GM06990 (cell line): ENCODE results near the gene RYR2.
"Not testable (repeated sequence)": the region's sequence is repeated elsewhere in the genome, so short reads cannot be mapped to it uniquely, and the experiment has no call there.

Source experiments
- DNase-seq: peaks from one replicate; pipeline ENCODE4 v3.0.0-alpha.2; 2011; ENCODE audit not compliant: insufficient read length; ENCODE audit errors: extremely low read depth
- H3K27me3 ChIP-seq: replicated peaks from 2 replicates; pipeline ENCODE4 v1.6.0; 2011; ENCODE audit warnings: low read length; ENCODE audit not compliant: control insufficient read depth, insufficient read depth
- H3K36me3 ChIP-seq: 2 replicates; pipeline ENCODE4 v1.5.1; 2011; ENCODE audit warnings: low read length; ENCODE audit not compliant: control insufficient read depth, insufficient read depth
- H3K4me3 ChIP-seq: replicated peaks from 2 replicates; pipeline ENCODE4 v1.5.1; 2011; ENCODE audit warnings: low read depth, mild to moderate bottlenecking, control low read depth, low read length
- CTCF ChIP-seq: IDR thresholded peaks from 2 replicates; pipeline ENCODE4 v1.5.1; 2011; ENCODE audit warnings: low read length, control low read depth, mild to moderate bottlenecking, inconsistent platforms; ENCODE audit not compliant: insufficient read depth, poor library complexity, severe bottlenecking

Gene RYR2

GRCh38 chr1:237146241-237146640 is 104.3 kb downstream of the RYR2 start:
- no peak for DNase-seq
- no peaks in the 10 kb centered on the region for H3K36me3 ChIP-seq
- no peaks in the 10 kb centered on the region for H3K27me3 ChIP-seq
- H3K4me3 ChIP-seq: no peak overlapping the region
- no peak for TF ChIP-seq CTCF

DNA sequence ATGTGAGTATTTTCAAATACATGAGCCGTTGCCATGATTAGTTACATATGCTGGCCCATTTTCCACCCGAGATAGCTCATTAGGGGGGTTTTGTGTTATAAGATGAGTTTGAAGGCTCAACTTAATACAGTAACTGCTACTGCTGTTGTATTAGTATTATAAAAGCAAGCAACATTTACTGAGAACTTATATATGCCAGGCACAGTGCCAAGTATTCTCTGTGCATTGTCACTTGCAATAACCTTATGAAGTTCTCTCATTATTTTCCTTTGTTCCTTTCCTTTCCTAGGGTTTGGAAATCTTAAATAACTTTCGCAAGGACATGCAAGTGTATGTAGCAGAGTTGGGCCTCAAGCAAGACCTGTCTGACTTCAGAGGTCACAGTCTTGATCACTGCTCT is 107.9 kb downstream of the RYR2 start:
- Histone ChIP-seq H3K27me3 (no peaks in the 10 kb centered on the region), H3K4me3 (no peak overlapping the region), H3K36me3 (no peaks in the 10 kb centered on the region)
- DNase-seq: no peak
- no peak for TF ChIP-seq CTCF

DNA sequence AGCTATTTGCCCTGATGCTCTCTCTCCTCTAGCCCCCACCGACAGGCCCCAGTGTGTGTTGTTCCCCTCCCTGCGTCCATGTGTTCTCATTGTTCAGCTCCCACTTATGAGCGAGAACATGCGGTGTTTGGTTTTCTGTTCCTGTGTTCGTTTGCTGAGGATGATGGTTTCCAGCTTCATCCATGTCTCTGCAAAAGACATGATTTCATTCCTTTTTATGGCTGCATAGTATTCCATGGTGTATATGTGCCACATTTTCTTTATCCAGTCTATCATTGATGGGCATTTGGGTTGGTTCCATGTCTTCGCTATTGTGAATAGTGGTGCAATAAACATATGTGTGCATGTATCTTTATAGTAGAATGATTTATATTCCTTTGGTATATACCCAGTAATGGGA is 110.0 kb downstream of the RYR2 start:
- H3K27me3 ChIP-seq: not testable (repeated sequence)

DNA sequence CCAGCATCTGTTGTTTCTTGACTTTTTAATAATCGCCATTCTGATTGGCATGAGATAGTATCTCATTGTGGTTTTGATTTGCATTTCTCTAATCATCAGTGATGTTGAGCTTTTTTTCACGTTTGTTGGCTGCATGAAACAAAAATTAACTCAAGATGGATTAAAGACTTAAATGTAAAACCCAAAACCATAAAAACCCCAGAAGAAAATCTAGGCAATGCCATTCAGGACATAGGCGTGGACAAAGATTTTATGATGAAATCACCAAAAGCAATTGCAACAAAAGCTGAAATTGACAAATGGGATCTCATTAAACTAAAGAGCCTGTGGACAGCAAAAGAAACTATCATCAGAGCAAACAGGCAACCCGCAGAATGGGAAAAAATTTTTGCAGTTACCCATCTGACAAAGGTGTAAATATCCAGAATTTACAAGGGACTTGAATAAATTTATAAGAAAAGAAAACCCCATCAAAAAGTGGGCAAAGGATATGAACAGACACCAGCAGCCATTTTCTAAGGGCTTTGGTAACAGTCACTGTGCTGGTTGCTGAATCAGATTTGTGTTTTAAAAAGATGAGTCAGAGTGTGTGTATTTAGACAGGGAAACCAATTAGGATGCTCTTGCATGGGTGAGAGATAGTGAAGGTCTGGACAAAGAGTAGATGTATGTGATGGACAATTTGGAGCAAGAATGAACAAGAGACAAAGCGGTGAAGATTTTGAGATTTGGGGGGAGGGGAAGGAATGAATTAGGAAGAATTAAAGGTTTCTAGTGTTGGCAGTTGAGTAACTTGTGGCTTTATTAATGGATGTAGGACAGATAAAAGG is 110.7 kb downstream of the RYR2 start:
- DNase-seq: no peak

More for the DNA sequence above, 110.0 kb downstream of the RYR2 start:
- DNase-seq, H3K36me3 ChIP-seq, H3K4me3 ChIP-seq: not testable (repeated sequence)

GRCh38 chr1:237154157-237154556 is 112.2 kb downstream of the RYR2 start:
- Histone ChIP-seq H3K36me3 (no peaks in the 10 kb centered on the region), H3K4me3 (no peak overlapping the region), H3K27me3 (no peaks in the 10 kb centered on the region)
- TF ChIP-seq CTCF: no peak
- no peak for DNase-seq

More for the DNA sequence above, 110.7 kb downstream of the RYR2 start:
- Histone ChIP-seq H3K36me3 (no peaks in the 10 kb centered on the region), H3K4me3 (no peak overlapping the region), H3K27me3 (no peaks in the 10 kb centered on the region)
- TF ChIP-seq CTCF: no peak

DNA sequence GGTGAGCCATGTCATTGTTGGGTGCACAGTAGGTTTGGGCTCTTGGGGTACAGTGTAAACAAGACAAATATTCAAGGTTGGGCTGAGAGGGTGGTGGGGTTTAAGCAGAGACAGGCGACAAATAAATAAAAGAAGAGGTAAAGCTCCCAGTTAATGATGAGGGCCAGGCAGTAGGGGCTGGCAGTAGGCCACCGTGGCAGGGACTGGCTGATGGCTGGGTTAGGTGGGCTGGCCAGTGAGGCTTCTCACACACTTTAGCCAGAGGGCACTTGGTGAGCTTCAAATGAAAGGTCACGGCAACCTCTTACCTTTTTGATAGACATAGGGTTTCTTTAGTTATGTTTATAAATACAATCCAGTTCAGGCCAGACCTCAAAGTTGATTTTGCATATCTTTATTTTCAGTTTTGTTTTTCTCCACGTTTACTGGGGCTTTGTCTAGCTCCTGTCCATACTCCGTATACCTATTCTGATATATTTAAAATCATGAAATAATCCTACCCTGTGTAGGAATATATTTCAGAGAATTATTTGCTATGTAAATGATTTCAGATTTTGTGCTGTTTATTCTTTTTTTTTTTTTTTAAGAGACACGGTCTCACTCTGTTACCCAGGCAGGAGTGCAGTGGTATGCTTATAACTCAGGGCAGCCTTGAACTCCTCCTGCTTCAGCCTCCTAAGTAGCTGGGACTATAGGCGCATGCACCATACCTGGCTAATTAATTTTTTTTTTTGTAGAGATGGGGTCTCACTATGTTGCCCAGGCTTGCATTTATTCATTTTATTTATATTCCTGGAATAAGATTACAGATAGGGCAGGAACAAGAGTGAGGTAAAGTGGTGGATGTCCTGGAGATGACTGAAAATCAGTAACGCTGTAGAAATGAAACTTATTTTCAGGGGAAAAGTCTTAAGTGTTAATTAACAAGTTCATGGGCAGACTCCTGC is 122.7 kb downstream of the RYR2 start:
- Histone ChIP-seq H3K27me3 (no peaks in the 10 kb centered on the region), H3K36me3 (no peaks in the 10 kb centered on the region), H3K4me3 (no peak overlapping the region)
- no peak for DNase-seq
- no peak for TF ChIP-seq CTCF
